ENCODE data around the gene POLR2E.

Gene POLR2E

GRCh38 chr19:1042689-1043511 lies 52.3 kb downstream of the POLR2E start:
- no peak for DNase-seq

GRCh38 chr19:1041835-1042685 lies 53.1 kb downstream of the POLR2E start:
- DNase-seq = no peak

GRCh38 chr19:1041272-1041834 lies 53.8 kb downstream of the POLR2E start:
- no peak for DNase-seq

- peak; percentile 92 for DNase-seq
Observed at GRCh38 chr19:1040476-1041271, 54.5 kb downstream of the POLR2E start.

- DNase-seq = peak; percentile 98
Observed at GRCh38 chr19:1039646-1040475, 55.3 kb downstream of the POLR2E start, which contains the start of gene ABCA7. TSS of gene ABCA7 (plus strand) at chr19:1040107. CDS start at chr19:1041362, 1,255 bp downstream.

- no peak for DNase-seq
Observed at GRCh38 chr19:1038978-1039645, 56.1 kb downstream of the POLR2E start.

- DNase-seq = no peak
Observed at GRCh38 chr19:1037621-1038064, 57.5 kb downstream of the POLR2E start.
